Mesodermal cell (in vitro differentiated cells): Measurements from ENCODE around the gene CD24.

Experiments used
- H3K27ac ChIP-seq: 2 replicates; pipeline ENCODE4 v1.7.0; 2013; ENCODE audit warnings: mild to moderate bottlenecking, low read depth, low read length, moderate library complexity; ENCODE audit not compliant: severe bottlenecking
- H3K36me3 ChIP-seq: 2 replicates; pipeline ENCODE4 v1.7.1; 2013; ENCODE audit warnings: mild to moderate bottlenecking, low read length, moderate library complexity; ENCODE audit not compliant: control insufficient read depth, insufficient read depth
- H3K4me1 ChIP-seq: one replicate; pipeline ENCODE4 v1.7.1; 2013; ENCODE audit warnings: mild to moderate bottlenecking, low read length; ENCODE audit not compliant: insufficient read depth, control insufficient read depth, poor library complexity, severe bottlenecking
- H3K4me3 ChIP-seq: 2 replicates; pipeline ENCODE4 v1.7.0; 2013; ENCODE audit warnings: low read length, control low read depth, mild to moderate bottlenecking; ENCODE audit not compliant: insufficient read depth, poor library complexity, severe bottlenecking; ENCODE audit errors: extremely low read depth
- H3K9me3 ChIP-seq: 2 replicates; pipeline ENCODE4 v1.7.1; 2013; ENCODE audit warnings: mild to moderate bottlenecking, low read length, moderate library complexity; ENCODE audit not compliant: control insufficient read depth
- WGBS, 2 experiments: methylation state at CpG; one replicate each; pipeline ENCODE4 v1.1.5; 2013; ENCODE audit warnings: missing lambda C conversion rate in 2 of 2; ENCODE audit not compliant: insufficient coverage in 2 of 2; 5-methylcytosine and 5-hydroxymethylcytosine counted together

The CD24 gene

DNA sequence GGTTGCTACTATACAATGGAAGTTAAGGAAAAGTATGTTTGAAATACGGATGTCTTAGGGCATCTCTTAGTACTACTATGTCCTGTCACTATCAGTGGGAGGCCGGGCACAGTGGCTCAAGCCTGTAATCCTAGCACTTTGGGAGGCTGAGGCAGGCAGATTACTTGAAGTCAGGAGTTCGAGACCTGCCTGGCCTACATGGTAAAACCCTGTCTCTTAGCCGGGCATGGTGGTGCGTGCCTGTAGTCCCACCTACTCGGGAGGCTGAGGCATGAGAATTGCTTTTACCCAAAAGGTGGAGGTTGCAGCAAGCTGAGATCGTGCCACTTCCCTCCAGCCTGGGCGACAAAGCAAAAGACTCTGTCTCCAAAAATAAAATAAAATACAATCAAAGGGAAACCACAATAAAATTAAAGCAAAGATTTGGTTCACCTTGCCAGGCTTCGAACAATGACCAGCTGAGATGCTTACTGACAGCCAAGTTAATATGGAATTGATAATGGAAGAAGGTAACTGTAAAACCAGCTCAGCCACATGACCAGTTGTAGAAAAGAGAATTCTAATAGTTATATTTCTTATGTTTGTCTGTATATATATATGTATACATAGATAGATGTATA, 6.5 kb downstream of the CD24 start:
- Histone ChIP-seq H3K4me1 (no peaks in the 10 kb centered on the region), H3K9me3 (no peaks in the 10 kb centered on the region), H3K4me3 (no peak overlapping the region), H3K36me3 (peaks cover 25% of the 10 kb centered on the region), H3K27ac (no peak overlapping the region)
- 96% methylated on average over 6 to 7 of the region's 9 CpGs for WGBS, 2 experiments

DNA sequence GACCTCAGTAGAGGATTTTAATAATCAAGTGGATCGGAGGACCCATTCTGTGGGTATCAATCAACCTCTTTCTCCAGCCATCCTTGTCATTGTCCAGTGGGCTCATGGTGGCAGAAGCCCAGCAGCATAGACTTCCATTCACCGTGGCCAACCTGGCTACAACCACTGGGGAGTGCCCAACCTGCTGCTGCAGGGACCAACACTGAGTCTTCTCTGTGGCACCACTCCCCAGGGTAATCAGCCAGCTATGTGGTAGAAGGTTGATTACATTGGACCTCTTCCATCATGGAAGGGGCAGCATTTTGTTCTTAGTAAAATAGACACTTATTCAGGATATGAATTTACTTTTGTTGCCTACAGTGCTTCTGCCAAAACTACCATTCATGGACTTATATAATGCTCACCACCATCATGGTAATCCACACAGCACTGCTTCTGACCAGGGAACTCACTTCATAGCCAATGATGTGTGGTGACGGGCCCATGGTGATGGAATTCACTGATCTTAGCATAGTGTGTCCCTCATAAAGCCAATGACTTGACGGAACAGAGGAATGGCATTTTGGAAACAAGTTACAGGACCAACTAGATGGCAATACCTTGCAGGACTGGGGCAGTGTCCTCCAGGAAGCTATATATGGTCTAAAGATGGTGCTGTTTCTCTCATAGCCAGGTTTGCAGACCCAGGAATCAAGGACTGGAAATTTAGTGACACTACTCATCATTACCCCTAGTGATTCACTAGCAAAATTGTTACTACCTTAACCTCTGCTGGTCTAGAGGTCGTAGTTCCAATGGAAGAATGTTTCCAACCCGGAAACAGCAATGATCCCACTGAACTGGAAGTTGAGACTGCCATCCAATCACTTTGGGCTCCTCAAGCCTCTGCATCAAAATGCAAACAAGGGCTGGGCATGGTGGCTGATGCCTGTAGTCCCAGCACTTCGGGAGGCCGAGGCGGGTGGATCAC, 7.6 kb downstream of the CD24 start:
- no peak overlapping the region for H3K27ac ChIP-seq
- peaks cover 16% of the 10 kb centered on the region for H3K36me3 ChIP-seq
- no peak overlapping the region for H3K4me3 ChIP-seq
- WGBS, 2 experiments: 87 to 97% methylated on average over 5 to 6 of the region's 9 CpGs
- no peaks in the 10 kb centered on the region for H3K4me1 ChIP-seq
- H3K9me3 ChIP-seq: no peaks in the 10 kb centered on the region

DNA sequence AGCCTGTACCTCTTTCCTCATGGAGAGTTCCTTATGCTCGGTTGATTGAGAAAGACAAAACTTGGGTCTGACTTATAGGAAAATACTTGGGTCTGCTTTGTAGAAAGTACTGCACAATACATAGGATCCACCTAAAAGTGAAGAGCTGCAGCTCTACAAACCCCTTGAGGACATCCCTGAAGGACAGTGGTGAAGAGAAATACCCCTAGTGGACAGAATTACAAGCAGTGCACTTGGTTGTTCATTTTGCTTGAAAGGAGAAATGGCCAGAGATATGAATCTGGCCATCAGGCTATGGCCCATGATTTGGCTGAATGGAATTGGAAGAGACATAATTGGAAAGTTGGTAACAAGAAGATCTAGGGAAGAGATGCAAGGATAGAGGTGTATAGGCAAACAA, 8.3 kb downstream of the CD24 start:
- no peak overlapping the region for H3K4me3 ChIP-seq
- H3K36me3 ChIP-seq: peaks cover 11% of the 10 kb centered on the region
- no peak overlapping the region for H3K27ac ChIP-seq
- WGBS, 2 experiments: no CpG with 5 or more reads among the region's 1 CpG
- H3K4me1 ChIP-seq: no peaks in the 10 kb centered on the region
- no peaks in the 10 kb centered on the region for H3K9me3 ChIP-seq

DNA sequence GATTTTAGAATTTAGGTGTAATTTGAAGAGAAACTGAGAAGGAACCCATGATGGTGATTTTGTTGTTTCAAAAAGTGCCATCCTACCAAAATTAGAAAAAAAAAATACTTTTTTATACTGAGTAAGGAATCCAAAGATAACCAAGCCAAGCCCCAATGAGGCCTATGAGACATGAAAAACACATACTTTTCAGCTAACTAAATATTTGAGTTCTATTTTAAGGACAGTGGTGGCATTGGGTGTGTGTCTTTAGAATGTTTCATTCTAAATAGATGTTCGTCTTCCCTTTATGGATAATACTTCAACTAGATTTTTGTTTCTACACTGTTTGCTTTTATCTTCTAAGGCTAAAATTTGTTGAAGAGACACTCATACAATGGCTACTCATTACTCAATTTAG, 9.6 kb downstream of the CD24 start:
- Histone ChIP-seq H3K36me3 (peaks cover 5% of the 10 kb centered on the region), H3K9me3 (no peaks in the 10 kb centered on the region), H3K4me1 (no peaks in the 10 kb centered on the region), H3K4me3 (no peak overlapping the region), H3K27ac (no peak overlapping the region)
- WGBS, 2 experiments: no CpG with 5 or more reads among the region's 1 CpG

DNA sequence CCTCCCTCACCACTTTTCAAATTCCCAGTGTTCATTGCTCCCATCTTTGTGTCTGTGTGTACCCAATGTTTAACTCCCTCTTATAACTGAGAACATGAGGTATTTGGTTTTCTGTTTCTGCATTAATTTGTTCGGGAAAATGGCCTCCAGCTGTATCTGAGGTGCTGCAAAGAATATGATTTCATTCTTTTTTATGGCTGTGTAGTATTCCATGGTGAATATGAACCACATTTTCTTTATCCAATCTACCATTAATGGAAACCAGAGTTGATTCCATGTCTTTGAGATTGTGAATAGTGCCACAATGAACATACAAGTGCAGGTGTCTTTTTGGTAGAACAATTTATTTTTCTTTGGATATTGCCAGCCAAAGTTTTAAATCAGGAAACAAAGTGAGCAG, 10.4 kb downstream of the CD24 start:
- Histone ChIP-seq H3K36me3 (peaks cover 3% of the 10 kb centered on the region), H3K4me1 (no peaks in the 10 kb centered on the region), H3K27ac (no peak overlapping the region), H3K9me3 (no peaks in the 10 kb centered on the region), H3K4me3 (no peak overlapping the region)
- no CpG with 5 or more reads among the region's 1 CpG for WGBS, 2 experiments

DNA sequence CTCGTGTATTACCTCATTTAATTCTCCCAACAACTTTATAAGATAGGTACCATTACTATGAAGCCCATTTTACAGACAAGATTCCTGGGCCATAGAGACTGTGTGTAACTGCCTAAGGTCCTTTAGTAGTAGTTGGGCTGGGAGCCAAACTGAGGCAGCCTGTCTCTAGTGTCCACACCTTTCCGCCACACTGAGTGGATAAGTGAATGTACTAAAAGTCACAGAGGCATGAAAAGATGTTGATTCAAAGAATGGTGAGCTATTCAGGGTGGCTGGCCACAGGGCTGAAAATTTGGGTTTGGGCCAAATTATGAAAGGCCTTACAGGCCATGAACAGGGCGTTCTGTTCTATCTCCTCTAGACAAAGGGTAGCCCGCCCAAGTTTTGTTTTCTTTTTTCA, 11.0 kb downstream of the CD24 start:
- H3K27ac ChIP-seq: no peak overlapping the region
- H3K4me1 ChIP-seq: no peaks in the 10 kb centered on the region
- 93% methylated on average over 2 of the region's 4 CpGs; no CpG with 5 or more reads in 1 of the 2 experiments for WGBS, 2 experiments
- no peak overlapping the region for H3K4me3 ChIP-seq
- H3K36me3 ChIP-seq: peaks cover 1% of the 10 kb centered on the region
- H3K9me3 ChIP-seq: no peaks in the 10 kb centered on the region

DNA sequence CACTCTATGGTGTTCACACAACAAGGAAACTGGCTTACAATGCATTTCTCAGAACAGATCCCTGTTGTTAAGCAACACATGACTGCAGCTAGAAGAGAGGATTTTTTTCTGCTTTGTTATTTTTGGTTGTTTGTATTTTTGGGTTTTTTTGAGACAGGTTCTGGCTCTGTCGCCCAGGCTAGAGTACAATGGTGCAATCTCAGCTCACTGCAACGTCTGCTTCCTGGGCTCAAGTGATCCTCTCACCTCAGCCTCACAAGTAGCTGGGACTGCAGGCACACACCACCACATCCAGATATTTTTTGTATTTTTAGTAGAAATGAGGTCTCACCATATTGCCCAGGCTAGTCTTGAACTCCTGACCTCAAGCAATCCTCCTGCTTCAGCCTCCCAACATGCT, 12.7 kb downstream of the CD24 start:
- Histone ChIP-seq H3K36me3 (no peaks in the 10 kb centered on the region), H3K4me3 (no peak overlapping the region), H3K4me1 (no peaks in the 10 kb centered on the region), H3K9me3 (no peaks in the 10 kb centered on the region), H3K27ac (no peak overlapping the region)
- WGBS, 2 experiments: no CpG with 5 or more reads among the region's 2 CpGs

DNA sequence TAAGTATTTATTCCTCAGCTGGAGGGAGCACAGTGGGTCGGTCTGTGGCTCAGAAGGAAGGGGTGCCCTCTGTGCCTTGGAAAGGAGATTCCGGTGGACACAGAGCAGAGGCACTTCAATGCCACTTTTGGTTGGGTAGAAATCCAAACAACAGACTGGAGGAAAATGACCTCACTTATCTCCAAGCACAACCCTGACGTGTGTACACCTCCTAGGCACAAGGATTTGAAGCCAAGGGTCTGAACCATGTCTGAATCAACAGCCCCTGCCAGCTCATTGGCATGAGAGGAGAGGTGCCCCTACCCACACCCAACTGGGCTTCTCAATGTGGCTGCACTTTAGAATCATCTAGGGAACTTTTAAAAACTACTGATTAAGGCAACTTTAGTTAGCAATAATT, 13.4 kb downstream of the CD24 start:
- H3K36me3 ChIP-seq: no peaks in the 10 kb centered on the region
- no peaks in the 10 kb centered on the region for H3K4me1 ChIP-seq
- WGBS, 2 experiments: 92 to 96% methylated on average over 2 of the region's 3 CpGs
- no peak overlapping the region for H3K27ac ChIP-seq
- H3K9me3 ChIP-seq: no peaks in the 10 kb centered on the region
- H3K4me3 ChIP-seq: no peak overlapping the region

DNA sequence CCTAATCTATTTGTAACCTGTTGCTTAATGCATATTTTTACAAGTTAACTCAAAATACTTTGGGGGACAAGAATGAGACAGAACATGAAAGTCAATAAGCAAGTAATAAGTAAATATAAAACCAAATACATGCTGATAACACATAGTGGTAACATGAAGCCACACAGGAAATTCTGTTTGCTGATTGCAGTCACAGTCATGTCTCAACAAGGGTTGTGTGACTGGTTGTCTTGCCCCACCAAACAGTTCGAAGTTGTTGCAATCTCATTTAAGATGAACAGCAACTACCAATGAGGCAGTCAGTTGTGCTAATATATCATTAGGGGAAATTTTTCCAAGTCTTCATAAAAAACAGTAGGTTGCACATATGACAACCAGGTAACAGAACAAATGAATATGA, 14.5 kb downstream of the CD24 start:
- H3K9me3 ChIP-seq: no peaks in the 10 kb centered on the region
- no peak overlapping the region for H3K4me3 ChIP-seq
- no peaks in the 10 kb centered on the region for H3K36me3 ChIP-seq
- H3K27ac ChIP-seq: no peak overlapping the region
- WGBS, 2 experiments: 80% methylated on average over 1 of the region's 1 CpG; no CpG with 5 or more reads in 1 of the 2 experiments
- H3K4me1 ChIP-seq: no peaks in the 10 kb centered on the region

DNA sequence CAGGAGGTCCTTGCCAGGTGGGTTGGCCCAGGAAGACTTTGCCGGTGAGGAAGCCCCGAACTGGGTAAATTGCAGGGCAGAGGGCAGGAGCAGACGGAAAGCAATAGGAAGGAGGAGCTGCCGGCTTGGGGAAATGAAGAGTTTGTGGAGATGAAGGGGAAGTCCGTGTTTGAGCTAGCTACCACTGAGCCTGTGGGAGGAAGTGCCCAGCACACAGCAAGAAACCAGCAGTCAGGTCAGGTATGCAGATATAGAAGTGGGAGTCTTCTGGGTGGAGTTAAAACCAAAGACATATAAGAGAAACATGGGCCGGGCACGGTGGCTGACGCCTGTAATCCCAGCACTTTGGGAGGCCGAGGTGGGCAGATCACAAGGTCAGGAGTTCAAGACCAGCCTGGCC, 34.7 kb downstream of the CD24 start:
- Histone ChIP-seq H3K36me3 (no peaks in the 10 kb centered on the region), H3K9me3 (no peaks in the 10 kb centered on the region), H3K4me3 (no peak overlapping the region), H3K4me1 (no peaks in the 10 kb centered on the region), H3K27ac (no peak overlapping the region)
- WGBS, 2 experiments: 79 to 87% methylated on average over 7 to 9 of the region's 9 CpGs

DNA sequence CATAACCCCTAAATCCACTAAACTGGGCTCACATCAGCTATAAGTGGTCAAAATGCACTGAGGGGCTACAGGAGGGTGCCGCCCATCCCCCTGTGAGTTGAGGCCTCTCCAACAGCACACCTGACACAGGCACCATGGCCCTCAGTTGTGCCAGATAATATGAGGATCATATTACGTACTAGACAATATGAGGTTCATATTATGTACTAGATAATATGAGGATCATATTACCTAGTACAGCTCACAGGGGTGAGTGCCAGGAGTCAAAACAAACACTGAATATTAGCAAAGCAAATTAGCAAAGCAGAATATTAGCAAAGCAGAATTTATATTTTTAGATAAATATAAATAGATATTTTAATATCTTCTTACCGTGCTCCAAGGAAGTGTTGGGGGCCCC, 35.3 kb downstream of the CD24 start:
- Histone ChIP-seq H3K36me3 (no peaks in the 10 kb centered on the region), H3K9me3 (no peaks in the 10 kb centered on the region), H3K4me3 (no peak overlapping the region), H3K27ac (no peak overlapping the region), H3K4me1 (no peaks in the 10 kb centered on the region)
- 88% methylated on average over 1 of the region's 3 CpGs; no CpG with 5 or more reads in 1 of the 2 experiments for WGBS, 2 experiments
